IgD-negative memory B cell (primary cell): ENCODE results near the gene FNDC10. TPM values are rescaled to one million over a fixed set of nuclear protein-coding genes. Genes with fewer than 3 reads are reported as not detected.

Source experiments
- H3K27ac Mint-ChIP-seq, 3 donors: one replicate each; pipeline ENCODE4 v1.8.0; 2020 to 2022; ENCODE audit warnings: mild to moderate bottlenecking in 3 of 3, mixed read lengths in 3 of 3, moderate library complexity in 1 of 3
- H3K27me3 Mint-ChIP-seq: one replicate; pipeline ENCODE4 v1.8.0; 2021; ENCODE audit warnings: mixed read lengths
- H3K36me3 Mint-ChIP-seq: one replicate; pipeline ENCODE4 v1.8.0; 2020; ENCODE audit warnings: mild to moderate bottlenecking, mixed read lengths
- H3K4me1 Mint-ChIP-seq, 3 donors: one replicate each; pipeline ENCODE4 v1.8.0; 2020 to 2022; ENCODE audit warnings: mixed read lengths in 3 of 3, mild to moderate bottlenecking in 1 of 3
- H3K4me3 Mint-ChIP-seq, 4 donors: one replicate each; pipeline ENCODE4 v1.8.0; 2020 to 2022; ENCODE audit warnings: mild to moderate bottlenecking in 4 of 4, mixed read lengths in 4 of 4, moderate library complexity in 3 of 4
- H3K9me3 Mint-ChIP-seq, 3 donors: one replicate each; pipeline ENCODE4 v1.8.0; 2020 to 2021; ENCODE audit warnings: mixed read lengths in 3 of 3, mild to moderate bottlenecking in 1 of 3
- polyA plus RNA-seq: library from polyadenylated mRNA; unstranded; fragments of 300-500 nt; fragmentation: Illumina TruSeq; gene quantifications from one replicate; pipeline ENCODE4 v1.2.3, GENCODE V29; 2021

The FNDC10 gene
- polyA plus RNA-seq, 1 donor from 2014 or later = not detected

DNA sequence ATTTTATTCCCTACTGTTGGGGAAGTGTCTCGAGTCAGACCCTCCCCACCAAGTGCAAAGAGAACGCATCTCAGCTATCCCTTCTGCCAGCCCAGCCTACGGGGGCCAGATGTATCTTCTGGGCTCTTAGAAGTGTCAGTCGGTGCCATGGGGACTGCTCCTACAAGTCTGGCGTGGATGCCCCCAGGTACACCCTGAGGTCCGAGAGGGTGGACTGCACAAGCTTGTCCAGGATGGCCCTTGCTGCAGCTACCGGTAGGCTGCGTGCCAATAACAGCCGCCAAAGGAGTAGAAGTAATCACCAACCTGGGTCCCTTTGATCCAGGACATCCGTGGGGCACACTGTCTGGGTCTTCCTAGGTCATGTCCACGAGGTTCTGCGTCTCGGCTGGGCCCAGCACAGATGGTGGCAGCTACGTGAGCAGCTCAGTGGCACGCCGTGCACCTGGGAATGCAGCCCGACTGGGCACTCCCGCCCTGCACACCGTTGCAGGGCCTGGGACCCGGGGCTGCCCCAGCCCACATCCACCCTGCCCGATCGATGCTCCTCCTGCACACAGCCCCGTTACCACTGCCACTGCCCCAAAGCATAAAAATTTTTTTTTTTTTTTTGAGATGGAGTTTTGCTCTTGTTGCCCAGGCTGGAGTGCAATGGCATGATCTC is 16.5 kb downstream of the FNDC10 start:
- Mint-ChIP-seq H3K27ac (no peak overlapping the region), H3K4me3 (no peak overlapping the region), H3K36me3 (peaks cover 1% of the 10 kb centered on the region), H3K4me1 (peaks cover 0 to 2% (median 1%) of the 10 kb centered on the region in 3 donors), H3K27me3 (peaks cover 22% of the 10 kb centered on the region), H3K9me3 (no peaks in the 10 kb centered on the region)

DNA sequence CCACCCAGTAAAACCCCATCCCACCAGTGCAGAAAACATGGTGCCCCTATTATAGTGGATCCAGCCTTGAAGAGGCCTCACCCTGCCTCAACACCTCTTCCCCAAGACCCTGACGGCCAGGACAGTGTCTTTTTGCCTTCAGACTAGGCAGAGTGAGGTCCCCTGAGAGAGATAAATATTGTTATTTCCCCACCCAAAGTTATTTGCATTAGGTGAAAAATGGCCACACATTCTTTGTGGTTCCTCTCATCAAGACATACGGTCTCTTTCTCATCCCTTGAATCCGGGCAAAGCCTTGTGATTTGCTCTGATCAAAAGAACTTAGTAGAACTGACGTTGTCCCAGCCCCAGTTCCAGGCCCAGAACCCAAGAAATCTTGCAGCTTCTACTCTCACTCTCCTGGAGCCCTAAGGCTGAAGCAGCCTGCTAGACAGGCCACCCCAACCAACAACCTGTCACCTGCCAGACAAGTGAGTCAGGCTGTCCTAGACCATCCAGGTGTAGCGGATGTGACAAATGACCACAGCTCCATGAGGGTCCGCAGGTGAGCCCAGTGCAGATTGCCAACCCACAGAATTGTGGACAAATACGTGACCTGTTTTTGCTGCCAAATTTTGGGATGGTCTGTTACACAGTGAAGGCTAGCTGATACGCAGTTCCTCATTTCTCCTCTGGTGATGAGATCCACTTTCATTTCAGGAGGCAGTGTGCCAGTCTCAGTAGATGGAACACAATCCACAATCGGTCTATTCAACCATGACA is 17.2 kb downstream of the FNDC10 start:
- H3K27ac Mint-ChIP-seq = no peak overlapping the region
- H3K4me1 Mint-ChIP-seq = peaks cover 0 to 2% (median 0%) of the 10 kb centered on the region in 3 donors
- H3K27me3 Mint-ChIP-seq = peaks cover 22% of the 10 kb centered on the region
- H3K4me3 Mint-ChIP-seq = no peak overlapping the region
- H3K36me3 Mint-ChIP-seq = peaks cover 1% of the 10 kb centered on the region
- H3K9me3 Mint-ChIP-seq = no peaks in the 10 kb centered on the region

DNA sequence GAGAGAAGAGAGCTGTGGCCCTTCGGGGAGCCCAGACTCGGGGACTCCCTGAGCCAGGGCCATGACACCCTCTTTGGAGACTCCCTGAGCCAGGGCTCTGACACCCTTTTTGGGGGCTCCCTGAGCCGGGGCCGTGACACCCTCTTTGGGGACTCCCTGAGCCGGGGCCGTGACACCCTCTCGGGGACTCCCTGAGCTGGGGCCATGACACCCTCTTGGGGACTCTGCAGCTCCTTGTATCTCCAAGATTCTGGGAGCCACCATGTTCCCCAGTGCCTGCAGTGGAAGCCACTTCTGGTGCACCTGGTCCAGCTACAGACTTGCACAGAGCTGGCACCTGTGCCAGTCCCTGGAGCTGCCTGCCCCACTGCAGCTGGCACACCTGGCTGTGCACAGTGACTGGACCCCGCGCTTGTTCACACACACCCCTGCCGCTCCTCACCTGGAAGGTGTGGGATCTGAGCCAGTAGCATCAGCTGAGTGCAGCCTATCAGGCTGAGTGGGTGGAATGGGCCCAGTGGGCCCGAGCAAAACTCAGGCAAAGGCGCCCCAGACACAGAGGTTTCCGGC is 21.5 kb downstream of the FNDC10 start:
- Mint-ChIP-seq H3K4me1 (peaks cover 6 to 12% (median 8%) of the 10 kb centered on the region in 3 donors), H3K9me3 (no peaks in the 10 kb centered on the region), H3K36me3 (peaks cover 1% of the 10 kb centered on the region), H3K4me3 (peak overlapping the region in 1 of 4 donors; percentile 76), H3K27me3 (peaks cover 15% of the 10 kb centered on the region), H3K27ac (no peak overlapping the region)

DNA sequence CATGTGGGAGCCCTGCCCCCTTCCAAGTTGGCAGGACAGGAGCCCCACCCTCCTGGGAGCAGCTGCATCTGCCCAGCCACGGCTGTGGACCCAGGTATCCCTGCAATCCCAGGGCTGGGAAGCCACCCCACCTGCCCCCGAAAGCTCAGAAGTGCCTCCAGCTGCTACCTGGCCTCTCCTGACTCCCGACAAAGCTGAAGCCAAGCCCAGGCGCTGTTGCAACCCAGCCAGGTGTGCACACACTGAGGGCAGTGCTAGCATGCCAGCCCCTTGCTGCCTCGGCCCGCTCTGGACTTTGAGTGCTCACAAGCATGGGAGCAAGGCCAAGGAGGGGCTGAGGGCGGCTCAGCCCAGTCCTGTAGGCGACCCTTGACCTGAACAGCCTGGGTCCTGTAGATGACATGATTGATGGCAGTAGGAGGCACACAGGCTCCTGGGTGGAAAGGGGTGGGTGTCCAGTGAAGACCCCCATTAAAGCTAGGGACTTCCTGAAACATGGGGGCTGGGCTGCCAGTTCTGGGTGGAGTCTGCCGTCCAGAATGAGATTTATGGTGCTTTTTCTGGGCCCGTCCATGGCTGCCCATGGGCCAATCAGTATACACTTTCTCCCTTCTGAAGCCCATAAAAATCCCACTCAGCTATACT is 22.4 kb downstream of the FNDC10 start:
- peaks cover 1% of the 10 kb centered on the region for H3K36me3 Mint-ChIP-seq
- H3K27ac Mint-ChIP-seq = peak overlapping the region in 1 of 3 donors; percentile 25
- peak overlapping the region in 1 of 4 donors; percentile 76 for H3K4me3 Mint-ChIP-seq
- no peaks in the 10 kb centered on the region for H3K9me3 Mint-ChIP-seq
- peaks cover 8 to 12% (median 10%) of the 10 kb centered on the region in 3 donors for H3K4me1 Mint-ChIP-seq
- H3K27me3 Mint-ChIP-seq = peaks cover 13% of the 10 kb centered on the region

DNA sequence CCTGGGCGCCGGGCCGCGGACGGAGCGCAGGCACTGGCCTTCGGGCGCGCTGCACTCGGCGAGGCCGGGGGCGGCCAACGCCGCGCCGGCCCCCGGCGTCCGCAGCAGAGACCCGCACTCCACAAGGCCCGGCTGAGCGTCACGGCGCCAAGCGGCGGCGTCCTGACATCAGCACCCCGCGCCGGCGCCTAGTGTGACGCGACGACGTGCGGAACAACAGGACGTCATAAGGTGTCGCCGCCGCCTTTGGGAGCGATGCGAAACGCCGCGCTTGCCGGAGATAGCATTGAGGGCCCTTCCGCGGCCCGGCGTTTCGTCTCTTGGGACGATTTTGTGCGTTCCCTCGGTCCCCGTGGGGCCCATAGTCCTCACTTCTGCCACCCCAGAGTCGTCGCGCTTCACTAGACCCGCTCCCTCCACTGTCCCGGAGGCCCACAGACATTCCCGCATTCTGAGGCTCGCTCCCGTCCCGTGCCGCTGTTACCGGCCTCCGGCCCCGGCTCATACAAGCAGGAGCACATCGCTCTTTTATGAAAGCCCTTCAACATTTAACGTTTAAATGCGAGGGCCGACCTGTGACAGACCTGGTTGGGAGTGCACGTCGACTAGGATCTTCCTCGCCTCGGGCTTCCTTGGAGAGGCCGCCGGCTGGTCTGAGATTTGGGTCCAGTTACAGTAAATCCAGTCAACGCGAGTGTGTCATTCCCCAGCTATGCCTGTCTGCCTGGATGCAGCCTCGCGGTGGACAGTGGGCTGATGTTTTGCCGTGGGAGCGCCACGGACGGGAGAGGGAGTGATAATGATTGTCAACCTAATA is 25.0 kb downstream of the FNDC10 start, which contains the start of gene SSU72:
Gene SSU72 (minus strand): TSS at position 143 of the 817 bp plus-strand sequence. CDS start 306 bp downstream, outside the sequence.
- H3K27me3 Mint-ChIP-seq = peaks cover 3% of the 10 kb centered on the region
- H3K4me3 Mint-ChIP-seq = peak within 1 kb of the TSS; percentile 93 to 99 (median 98)
- peaks cover 19 to 20% (median 19%) of the 10 kb centered on the region in 3 donors for H3K4me1 Mint-ChIP-seq
- no peaks in the 10 kb centered on the region for H3K9me3 Mint-ChIP-seq
- H3K27ac Mint-ChIP-seq = peak within 1 kb of the TSS; percentile 98 to 100 (median 99)
- peaks cover 4% of the 10 kb centered on the region for H3K36me3 Mint-ChIP-seq

DNA sequence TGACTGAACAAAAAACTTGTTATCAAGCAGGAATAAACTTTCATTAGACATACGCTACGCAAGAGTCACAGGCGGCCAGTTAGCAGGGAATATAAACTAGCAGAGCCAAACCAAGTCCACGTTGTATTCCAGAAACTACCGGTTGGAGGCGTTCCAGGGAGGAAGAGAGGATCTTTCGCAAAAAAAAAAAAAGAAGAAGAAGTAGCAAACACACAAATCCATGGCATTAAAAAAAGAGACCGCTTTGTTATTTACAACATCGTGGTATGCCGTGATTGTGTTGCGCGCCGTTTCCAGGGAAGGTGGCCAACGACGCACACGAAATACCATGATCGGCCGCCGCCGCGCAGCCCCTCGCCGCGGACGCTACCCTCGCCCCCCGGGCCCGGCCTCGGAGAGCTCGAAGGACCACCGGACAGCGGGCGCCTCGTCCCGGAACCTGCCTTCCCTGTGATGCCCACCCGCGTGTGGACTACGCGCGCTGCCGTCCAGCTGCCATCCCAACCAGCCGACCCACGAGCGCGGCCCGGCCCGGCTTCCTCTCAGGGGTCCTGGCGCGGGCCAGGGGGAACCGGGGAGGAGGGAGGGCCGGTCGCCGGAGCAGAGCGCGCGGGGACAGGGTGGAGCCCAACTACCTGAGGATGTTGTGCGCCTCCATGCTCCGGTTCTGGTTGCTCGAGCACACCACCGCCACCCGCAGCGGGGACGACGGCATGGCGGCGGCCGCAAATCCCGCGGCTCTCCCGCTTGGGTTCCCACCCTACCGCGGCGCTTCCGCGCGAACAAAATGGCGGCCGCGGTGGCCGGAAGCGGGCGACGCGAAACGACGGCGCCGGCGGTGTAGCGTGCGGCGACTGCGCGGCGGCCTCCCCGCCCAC is 25.9 kb downstream of the FNDC10 start:
- Mint-ChIP-seq H3K4me3 (peak overlapping the region; percentile 93 to 99 (median 96)), H3K9me3 (no peaks in the 10 kb centered on the region), H3K36me3 (peaks cover 4% of the 10 kb centered on the region), H3K4me1 (peaks cover 23 to 27% (median 24%) of the 10 kb centered on the region in 3 donors), H3K27ac (peak overlapping the region; percentile 98 to 99 (median 99)), H3K27me3 (peaks cover 3% of the 10 kb centered on the region)

DNA sequence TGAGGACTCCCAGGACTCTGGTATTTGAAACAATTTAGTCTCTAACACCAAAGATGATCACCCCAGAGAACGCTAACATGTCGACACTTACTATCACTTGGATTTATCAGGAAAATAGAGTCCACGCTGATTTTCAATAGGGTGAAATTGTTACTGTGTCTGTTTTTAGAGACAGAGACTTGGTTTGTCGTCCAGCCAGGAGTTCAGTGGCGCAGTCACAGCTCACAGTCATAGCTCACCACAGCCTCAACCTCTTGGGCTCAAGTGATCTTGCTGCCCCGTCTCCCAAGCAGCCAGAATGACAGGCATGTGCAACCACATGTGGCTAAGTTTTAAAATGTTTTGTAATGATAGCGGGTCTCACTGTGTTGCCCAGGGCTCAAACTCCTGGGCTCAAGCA is 30.6 kb downstream of the FNDC10 start:
- H3K4me3 Mint-ChIP-seq = peak overlapping the region in 3 of 4 donors; percentile 13 to 84 (median 79)
- peak overlapping the region in 1 of 3 donors; percentile 81 for H3K27ac Mint-ChIP-seq
- peaks cover 7% of the 10 kb centered on the region for H3K36me3 Mint-ChIP-seq
- peaks cover 1% of the 10 kb centered on the region for H3K27me3 Mint-ChIP-seq
- peaks cover 17 to 35% (median 25%) of the 10 kb centered on the region in 3 donors for H3K4me1 Mint-ChIP-seq
- H3K9me3 Mint-ChIP-seq = no peaks in the 10 kb centered on the region

DNA sequence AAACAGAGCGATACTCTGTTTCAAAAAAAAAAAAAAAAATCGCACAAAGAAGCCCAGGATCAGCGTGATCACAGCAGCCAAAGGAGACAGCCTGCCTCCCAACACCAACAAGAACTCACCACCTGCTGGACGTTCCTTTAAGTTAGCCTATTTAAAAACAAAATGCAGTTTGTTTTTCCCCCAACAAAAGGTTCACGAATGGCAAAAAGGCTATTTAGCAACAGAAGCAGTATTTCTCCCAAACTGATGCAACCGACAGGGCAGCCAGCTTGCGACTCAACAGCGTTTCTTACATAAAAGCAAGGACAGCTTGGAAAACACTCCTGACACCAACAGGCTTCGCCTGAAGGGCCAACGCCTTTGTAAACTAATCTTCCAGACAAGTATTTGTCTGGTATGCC is 32.0 kb downstream of the FNDC10 start:
- no peaks in the 10 kb centered on the region for H3K9me3 Mint-ChIP-seq
- peaks cover 17 to 31% (median 20%) of the 10 kb centered on the region in 3 donors for H3K4me1 Mint-ChIP-seq
- no peak overlapping the region for H3K4me3 Mint-ChIP-seq
- peaks cover 6% of the 10 kb centered on the region for H3K36me3 Mint-ChIP-seq
- peak overlapping the region in 2 of 3 donors; percentile 43 to 70 for H3K27ac Mint-ChIP-seq
- no peaks in the 10 kb centered on the region for H3K27me3 Mint-ChIP-seq

DNA sequence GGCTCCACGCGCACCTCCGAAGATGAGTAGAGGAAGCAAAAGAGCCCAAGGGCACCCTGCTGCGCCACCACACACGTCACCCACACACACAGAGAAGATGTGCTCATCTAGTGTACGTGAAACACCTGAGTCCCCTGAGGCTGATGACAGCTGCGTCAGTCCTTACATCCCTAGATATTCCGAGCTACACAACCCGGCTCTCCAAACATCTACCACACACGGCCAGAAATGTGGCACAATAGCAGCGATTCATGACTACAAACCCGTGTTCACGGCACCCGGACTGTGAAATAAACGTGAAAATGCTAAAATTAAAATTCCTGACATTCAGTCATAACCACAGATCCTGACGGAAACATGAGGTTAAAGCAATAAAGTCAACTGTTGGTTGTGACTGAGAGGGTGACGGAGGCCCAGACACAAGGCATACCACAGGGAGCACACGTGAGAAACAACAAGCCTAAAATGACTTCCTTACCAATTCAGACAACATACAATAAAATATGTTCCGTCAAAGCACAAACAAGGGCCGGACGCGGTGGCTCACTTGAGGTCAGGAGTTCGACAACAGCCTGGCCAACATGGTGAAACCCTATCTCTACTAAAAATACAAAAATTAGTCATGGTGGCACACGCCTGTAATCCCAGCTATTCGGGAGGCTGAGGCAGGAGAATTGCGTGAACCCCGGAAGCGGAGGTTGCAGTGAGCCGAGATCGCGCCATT is 32.6 kb downstream of the FNDC10 start:
- no peaks in the 10 kb centered on the region for H3K9me3 Mint-ChIP-seq
- H3K36me3 Mint-ChIP-seq = peaks cover 6% of the 10 kb centered on the region
- no peaks in the 10 kb centered on the region for H3K27me3 Mint-ChIP-seq
- peak overlapping the region in 2 of 3 donors; percentile 43 to 70 for H3K27ac Mint-ChIP-seq
- peak overlapping the region in 1 of 4 donors; percentile 16 for H3K4me3 Mint-ChIP-seq
- H3K4me1 Mint-ChIP-seq = peaks cover 17 to 31% (median 17%) of the 10 kb centered on the region in 3 donors

DNA sequence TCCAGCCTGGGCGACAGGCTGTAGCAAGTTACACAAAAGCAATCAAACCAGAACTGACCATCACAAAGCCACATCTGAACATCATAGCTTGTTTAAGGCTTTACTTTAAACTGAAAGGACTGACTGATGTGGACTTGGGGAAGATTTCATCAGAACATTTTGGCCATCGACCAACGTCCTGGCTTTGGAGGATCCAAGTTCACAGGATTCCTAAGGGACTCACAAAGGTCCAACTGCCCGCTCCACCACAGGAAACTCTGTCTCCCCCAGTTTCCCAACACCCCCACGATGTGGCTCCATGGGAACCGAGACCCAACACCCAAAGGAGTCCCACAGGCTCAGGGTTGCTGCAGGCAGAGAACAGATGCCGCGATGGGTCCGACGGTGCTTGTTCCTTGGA is 34.6 kb downstream of the FNDC10 start:
- H3K27ac Mint-ChIP-seq = peak overlapping the region in 1 of 3 donors; percentile 75
- H3K4me3 Mint-ChIP-seq = no peak overlapping the region
- H3K4me1 Mint-ChIP-seq = peaks cover 10 to 23% (median 12%) of the 10 kb centered on the region in 3 donors
- no peaks in the 10 kb centered on the region for H3K27me3 Mint-ChIP-seq
- H3K9me3 Mint-ChIP-seq = no peaks in the 10 kb centered on the region
- H3K36me3 Mint-ChIP-seq = peaks cover 3% of the 10 kb centered on the region

DNA sequence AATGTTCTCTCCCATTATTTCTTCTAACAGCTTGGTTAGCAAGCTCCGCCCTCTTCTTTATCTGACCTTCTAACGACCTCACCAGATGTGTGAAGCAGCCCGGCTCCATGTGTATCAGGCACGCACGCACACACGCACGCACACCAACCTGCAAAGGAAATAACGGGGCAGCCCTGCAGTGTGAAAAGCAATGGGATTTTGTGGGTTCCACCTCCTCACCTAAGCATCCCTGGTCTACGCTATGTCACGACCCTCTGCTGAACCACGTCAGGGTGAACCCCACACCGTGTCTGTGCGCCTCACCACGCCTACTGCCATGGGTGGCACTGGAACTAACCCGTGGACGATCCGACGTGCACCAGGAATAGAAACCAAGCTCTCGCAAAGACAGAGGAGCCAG is 35.7 kb downstream of the FNDC10 start:
- Mint-ChIP-seq H3K4me3 (no peak overlapping the region), H3K27me3 (no peaks in the 10 kb centered on the region), H3K4me1 (peaks cover 5 to 12% (median 5%) of the 10 kb centered on the region in 3 donors), H3K27ac (peak overlapping the region in 2 of 3 donors; percentile 57 to 75), H3K9me3 (no peaks in the 10 kb centered on the region), H3K36me3 (peaks cover 3% of the 10 kb centered on the region)

DNA sequence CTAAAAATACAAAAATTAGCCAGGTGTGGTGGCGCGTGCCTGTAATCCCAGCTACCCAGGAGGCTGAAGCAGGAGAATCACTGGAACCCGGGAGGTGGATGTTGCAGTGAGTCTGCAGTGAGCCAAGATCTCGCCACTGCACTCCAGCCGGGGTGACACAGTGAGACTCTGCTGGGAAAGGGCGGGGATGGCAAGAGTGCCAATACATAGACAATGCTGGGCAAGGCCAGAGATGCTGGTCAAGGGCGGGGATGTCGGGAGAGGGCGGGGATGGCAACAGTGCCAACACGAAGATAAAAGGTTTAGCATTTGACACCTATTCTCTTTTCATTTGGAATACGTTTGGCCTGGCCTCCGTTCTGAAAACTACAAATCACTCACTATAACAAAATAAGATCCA is 36.2 kb downstream of the FNDC10 start:
- peaks cover 5 to 11% (median 5%) of the 10 kb centered on the region in 3 donors for H3K4me1 Mint-ChIP-seq
- H3K27me3 Mint-ChIP-seq = no peaks in the 10 kb centered on the region
- peak overlapping the region in 1 of 3 donors; percentile 40 for H3K27ac Mint-ChIP-seq
- no peaks in the 10 kb centered on the region for H3K9me3 Mint-ChIP-seq
- peaks cover 3% of the 10 kb centered on the region for H3K36me3 Mint-ChIP-seq
- no peak overlapping the region for H3K4me3 Mint-ChIP-seq
